ENCODE results near the gene AGBL5. TPM values are rescaled to one million over a fixed set of nuclear protein-coding genes. Genes with fewer than 3 reads are reported as not detected.

AGBL5 gene
- total RNA-seq, 2 experiments from 2014 or later = 12.9 to 14.1 TPM

- H3K27ac Mint-ChIP-seq = no peak overlapping the region
- intact Hi-C loops (cut with micrococcal nuclease) = no loop called here
- H3K4me1 Mint-ChIP-seq (ENCODE audit: low read depth) = peaks cover 11% of the 10 kb centered on the region
- no peak for DNase-seq
- peaks cover 6% of the 10 kb centered on the region for H3K36me3 Mint-ChIP-seq
- no peaks in the 10 kb centered on the region for H3K9me3 Mint-ChIP-seq
- H3K4me3 Mint-ChIP-seq = no peak overlapping the region
- ChIA-PET POLR2A (no interaction called here), CTCF (interaction anchor here (1.7 to 2.8 kb wide), 2 partner anchors 9 to 64 kb away, joined by 8 to 9 read pairs; no protein-coding TSS in a partner anchor)
- no peaks in the 10 kb centered on the region for H3K27me3 Mint-ChIP-seq
These were observed 26.1 kb upstream of the AGBL5 start for GRCh38 chr2:27025281-27025800.

GRCh38 chr2:27025861-27026851 lies 25.3 kb upstream of the AGBL5 start:
- no peak overlapping the region for H3K4me3 Mint-ChIP-seq
- intact Hi-C loops (cut with micrococcal nuclease) = no loop called here
- ChIA-PET POLR2A (no interaction called here), CTCF (interaction anchor here (0.7 to 2.8 kb wide), 3 partner anchors 10 to 67 kb away, joined by 3 to 9 read pairs (median 8); no protein-coding TSS in a partner anchor)
- peaks cover 8% of the 10 kb centered on the region for H3K36me3 Mint-ChIP-seq
- H3K27ac Mint-ChIP-seq = no peak overlapping the region
- DNase-seq = no peak
- H3K4me1 Mint-ChIP-seq (ENCODE audit: low read depth) = peaks cover 17% of the 10 kb centered on the region
- H3K9me3 Mint-ChIP-seq = no peaks in the 10 kb centered on the region
- H3K27me3 Mint-ChIP-seq = no peaks in the 10 kb centered on the region

GRCh38 chr2:27027211-27027651 lies 24.2 kb upstream of the AGBL5 start:
- Mint-ChIP-seq H3K36me3 (peaks cover 14% of the 10 kb centered on the region), H3K9me3 (no peaks in the 10 kb centered on the region)

GRCh38 chr2:27029051-27029450 lies 22.4 kb upstream of the AGBL5 start:
- no peak for DNase-seq
- H3K27me3 Mint-ChIP-seq = no peaks in the 10 kb centered on the region
- ChIA-PET CTCF (interaction anchor here (1.0 to 1.2 kb wide), 3 partner anchors 12 to 251 kb away, joined by 3 to 5 read pairs (median 3); no protein-coding TSS in a partner anchor), POLR2A (no interaction called here)
- intact Hi-C loops (cut with micrococcal nuclease) = no loop called here
- no peak overlapping the region for H3K4me3 Mint-ChIP-seq
- H3K27ac Mint-ChIP-seq = no peak overlapping the region
- H3K4me1 Mint-ChIP-seq (ENCODE audit: low read depth) = peaks cover 33% of the 10 kb centered on the region
- H3K36me3 Mint-ChIP-seq = peaks cover 12% of the 10 kb centered on the region
- no peaks in the 10 kb centered on the region for H3K9me3 Mint-ChIP-seq

More at GRCh38 chr2:27027211-27027651, 24.2 kb upstream of the AGBL5 start:
- Mint-ChIP-seq H3K4me3 (no peak overlapping the region), H3K27me3 (no peaks in the 10 kb centered on the region), H3K27ac (no peak overlapping the region), H3K4me1 (ENCODE audit: low read depth) (peaks cover 27% of the 10 kb centered on the region)
- CTCF ChIA-PET = interaction anchor here (0.7 kb wide), 1 partner anchor 68 kb away, joined by 3 read pairs; no protein-coding TSS in a partner anchor
- DNase-seq = no peak
- POLR2A ChIA-PET = no interaction called here
- intact Hi-C loops (cut with micrococcal nuclease) = no loop called here

DNA sequence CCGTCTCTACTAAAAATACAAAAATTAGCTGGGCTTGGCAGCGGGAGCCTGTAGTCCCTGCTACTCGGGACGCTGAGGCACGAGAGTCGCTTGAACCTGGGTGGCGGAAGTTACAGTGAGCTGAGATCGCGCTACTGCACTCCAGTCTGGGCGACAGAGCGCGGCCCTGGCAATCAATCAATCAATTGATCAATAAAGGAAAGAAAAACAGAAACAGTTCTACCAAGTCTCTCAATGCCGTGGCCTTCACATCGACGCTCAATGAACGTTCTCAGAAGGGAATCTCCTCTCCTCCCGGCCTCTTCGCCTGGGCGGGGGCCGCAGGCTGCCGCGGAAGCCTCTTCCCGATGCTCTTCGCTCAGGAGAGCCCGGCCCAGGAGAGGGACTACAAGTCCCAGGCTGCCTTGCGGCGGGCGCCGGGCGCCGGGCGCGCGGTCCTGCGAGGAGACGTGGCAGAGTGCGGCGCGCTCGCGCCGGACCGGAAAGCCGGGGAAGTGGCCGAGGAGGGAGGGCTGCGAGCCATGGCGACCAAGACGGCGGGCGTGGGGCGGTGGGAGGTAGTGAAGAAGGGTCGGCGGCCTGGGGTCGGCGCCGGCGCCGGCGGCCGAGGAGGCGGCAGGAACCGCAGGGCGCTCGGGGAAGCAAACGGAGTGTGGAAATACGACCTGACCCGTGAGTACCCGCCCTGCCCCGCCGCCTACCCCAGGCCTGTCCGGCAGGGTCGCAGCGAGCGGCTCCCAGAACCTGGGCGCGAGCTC lies 18.8 kb upstream of the AGBL5 start, which contains the start of gene TMEM214:
TMEM214 (plus strand) TSS at position 471 of the 758 bp plus-strand sequence; CDS start at position 522, 51 bp downstream.
- peak within 1 kb of the TSS; percentile 93 for H3K4me3 Mint-ChIP-seq
- no peaks in the 10 kb centered on the region for H3K27me3 Mint-ChIP-seq
- peak; percentile 89 for DNase-seq
- no peaks in the 10 kb centered on the region for H3K9me3 Mint-ChIP-seq
- H3K4me1 Mint-ChIP-seq (ENCODE audit: low read depth) = peaks cover 40% of the 10 kb centered on the region
- CTCF ChIA-PET = interaction anchor here (0.8 to 3.4 kb wide), 7 partner anchors 14 to 90 kb away, joined by 3 to 16 read pairs (median 3); partner anchors contain the start of genes AGBL5 and KHK
- H3K27ac Mint-ChIP-seq = peak within 1 kb of the TSS; percentile 78
- intact Hi-C loops (cut with micrococcal nuclease) = loop anchor here (1.0 to 2.0 kb wide), 3 partner anchors 18 to 550 kb away; partner anchors contain the start of gene ZNF512
- POLR2A ChIA-PET = interaction anchor here (1.0 to 3.0 kb wide), 4 partner anchors 17 to 337 kb away, joined by 3 to 14 read pairs (median 4); partner anchors contain the start of gene OST4
- H3K36me3 Mint-ChIP-seq = peaks cover 32% of the 10 kb centered on the region

DNA sequence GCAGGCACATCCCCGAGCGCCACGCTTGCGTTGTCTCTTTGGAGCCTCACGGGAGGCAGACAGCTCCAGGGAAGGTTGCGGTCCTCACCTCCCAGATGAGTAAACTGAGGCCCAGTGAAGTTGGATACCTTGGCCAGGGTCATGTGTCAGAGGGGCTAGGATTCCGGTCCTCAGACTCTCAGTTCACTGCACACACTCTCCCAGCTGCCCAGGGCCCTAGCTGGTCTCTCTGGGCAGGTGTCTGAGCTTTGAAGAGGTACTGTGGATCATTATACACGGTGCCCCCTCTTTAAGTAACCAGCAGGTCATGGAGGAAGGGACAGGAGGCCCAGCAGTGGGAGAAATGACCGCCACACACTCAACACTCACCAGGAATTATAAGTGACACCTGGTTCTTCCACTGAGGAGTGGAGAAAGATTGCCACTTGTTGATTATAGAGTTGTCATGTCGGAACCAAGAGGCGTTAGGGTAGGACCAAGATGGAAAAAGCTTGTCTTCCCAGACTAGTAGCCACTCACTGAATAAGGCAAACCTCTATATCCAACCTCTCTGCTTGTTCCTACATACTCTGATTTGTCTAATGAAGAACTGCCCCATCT lies 18.1 kb upstream of the AGBL5 start:
- H3K36me3 Mint-ChIP-seq = peaks cover 33% of the 10 kb centered on the region
- peak overlapping the region; percentile 78 for H3K27ac Mint-ChIP-seq
- peaks cover 40% of the 10 kb centered on the region for H3K4me1 Mint-ChIP-seq (ENCODE audit: low read depth)
- intact Hi-C loops (cut with micrococcal nuclease) = loop anchor here (2.0 kb wide), 1 partner anchor 549 kb away; the partner anchor contains the start of gene ZNF512
- no peaks in the 10 kb centered on the region for H3K27me3 Mint-ChIP-seq
- no peaks in the 10 kb centered on the region for H3K9me3 Mint-ChIP-seq
- DNase-seq = no peak
- peak overlapping the region; percentile 93 for H3K4me3 Mint-ChIP-seq
- ChIA-PET POLR2A (interaction anchor here (1.2 to 3.0 kb wide), 4 partner anchors 17 to 38 kb away, joined by 3 to 14 read pairs (median 4); partner anchors contain the start of gene OST4), CTCF (interaction anchor here (0.8 to 3.4 kb wide), 7 partner anchors 14 to 90 kb away, joined by 3 to 16 read pairs (median 3); partner anchors contain the start of genes AGBL5 and KHK)

GRCh38 chr2:27038012-27038411 lies 13.5 kb upstream of the AGBL5 start:
- intact Hi-C loops (cut with micrococcal nuclease) = no loop called here
- DNase-seq = no peak
- Mint-ChIP-seq H3K27ac (no peak overlapping the region), H3K4me3 (no peak overlapping the region), H3K9me3 (no peaks in the 10 kb centered on the region), H3K27me3 (no peaks in the 10 kb centered on the region), H3K4me1 (ENCODE audit: low read depth) (peaks cover 16% of the 10 kb centered on the region), H3K36me3 (peaks cover 51% of the 10 kb centered on the region)
- CTCF ChIA-PET = no interaction called here
- POLR2A ChIA-PET = no interaction called here

DNA sequence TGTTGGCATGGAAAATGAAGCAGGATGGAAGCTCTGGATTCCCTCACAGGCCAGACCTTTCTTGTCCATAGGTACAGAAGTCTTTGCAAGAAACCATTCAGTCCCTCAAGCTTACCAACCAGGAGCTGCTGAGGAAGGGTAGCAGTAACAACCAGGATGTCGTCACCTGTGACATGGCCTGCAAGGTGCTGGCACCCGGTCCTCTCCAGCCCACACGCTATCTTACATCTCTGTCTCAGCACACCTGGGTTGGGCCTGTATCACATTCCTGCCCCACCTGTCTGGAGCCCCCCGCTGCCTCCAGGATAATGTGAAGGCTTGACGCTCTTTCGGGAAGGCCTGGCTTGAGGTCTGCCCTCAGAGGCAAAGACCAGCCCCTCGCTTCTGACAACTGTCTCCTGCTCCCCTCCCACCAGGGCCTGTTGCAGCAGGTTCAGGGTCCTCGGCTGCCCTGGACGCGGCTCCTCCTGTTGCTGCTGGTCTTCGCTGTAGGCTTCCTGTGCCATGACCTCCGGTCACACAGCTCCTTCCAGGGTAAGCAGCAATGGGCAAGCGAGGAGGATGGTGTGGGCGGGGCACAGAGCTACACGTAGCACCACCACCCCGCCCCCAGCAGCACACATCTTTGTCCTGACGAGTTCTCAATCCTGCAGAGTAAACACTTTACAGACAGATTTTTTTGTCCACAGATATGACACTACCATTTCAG lies 12.7 kb upstream of the AGBL5 start:
- no peak overlapping the region for H3K27ac Mint-ChIP-seq
- no peaks in the 10 kb centered on the region for H3K27me3 Mint-ChIP-seq
- H3K9me3 Mint-ChIP-seq = no peaks in the 10 kb centered on the region
- H3K36me3 Mint-ChIP-seq = peaks cover 51% of the 10 kb centered on the region
- ChIA-PET POLR2A (no interaction called here), CTCF (interaction anchor here (0.5 to 1.7 kb wide), 2 partner anchors 22 to 330 kb away, joined by 3 to 5 read pairs; no protein-coding TSS in a partner anchor)
- H3K4me1 Mint-ChIP-seq (ENCODE audit: low read depth) = peaks cover 13% of the 10 kb centered on the region
- no peak overlapping the region for H3K4me3 Mint-ChIP-seq
- intact Hi-C loops (cut with micrococcal nuclease) = no loop called here
- DNase-seq = no peak

DNA sequence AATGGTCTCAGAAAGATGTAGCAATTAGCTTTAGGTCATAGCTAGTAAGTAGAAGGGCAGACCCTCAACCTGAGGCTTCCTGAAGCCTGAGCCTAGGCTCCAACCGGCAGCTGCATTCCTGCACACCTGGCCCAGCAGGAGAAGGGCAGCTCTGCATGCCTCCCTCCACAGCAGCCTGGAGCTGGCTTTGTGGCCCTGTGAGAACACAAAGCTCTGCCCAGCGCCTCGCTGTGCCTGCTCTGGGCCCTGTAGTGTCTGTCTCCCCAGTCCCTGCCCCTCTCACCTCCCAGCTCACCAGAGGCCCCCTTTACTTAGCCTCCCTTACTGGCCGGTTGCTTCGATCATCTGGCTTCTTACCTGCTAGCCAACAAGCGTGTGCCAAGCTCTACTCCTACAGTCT lies 12.0 kb upstream of the AGBL5 start:
- H3K27ac Mint-ChIP-seq = no peak overlapping the region
- intact Hi-C loops (cut with micrococcal nuclease) = no loop called here
- peaks cover 51% of the 10 kb centered on the region for H3K36me3 Mint-ChIP-seq
- CTCF ChIA-PET = interaction anchor here (0.5 to 1.7 kb wide), 3 partner anchors 11 to 331 kb away, joined by 3 to 5 read pairs (median 5); partner anchors contain the start of gene AGBL5
- no peaks in the 10 kb centered on the region for H3K27me3 Mint-ChIP-seq
- POLR2A ChIA-PET = no interaction called here
- no peak overlapping the region for H3K4me3 Mint-ChIP-seq
- H3K4me1 Mint-ChIP-seq (ENCODE audit: low read depth) = peaks cover 7% of the 10 kb centered on the region
- no peaks in the 10 kb centered on the region for H3K9me3 Mint-ChIP-seq
- no peak for DNase-seq

DNA sequence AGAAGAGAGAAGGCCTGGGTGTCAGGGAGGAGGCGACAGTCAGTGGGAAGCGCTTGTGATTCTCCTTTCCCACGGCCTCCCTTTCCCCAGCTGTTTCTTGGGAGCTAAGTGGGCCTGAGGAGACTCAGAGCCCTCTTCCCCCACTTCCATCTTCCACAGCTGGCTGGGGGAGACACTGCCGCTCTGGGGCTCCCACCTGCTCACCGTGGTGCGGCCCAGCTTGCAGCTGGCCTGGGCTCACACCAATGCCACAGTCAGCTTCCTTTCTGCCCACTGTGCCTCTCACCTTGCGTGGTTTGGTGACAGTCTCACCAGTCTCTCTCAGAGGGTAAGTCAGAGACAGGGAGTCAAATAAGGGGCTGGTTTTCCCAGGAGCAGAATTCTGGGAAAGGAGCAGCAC lies 11.6 kb upstream of the AGBL5 start:
- H3K27ac Mint-ChIP-seq = no peak overlapping the region

More for the DNA sequence above, 11.6 kb upstream of the AGBL5 start:
- intact Hi-C loops (cut with micrococcal nuclease) = no loop called here
- Mint-ChIP-seq H3K36me3 (peaks cover 54% of the 10 kb centered on the region), H3K4me1 (ENCODE audit: low read depth) (peaks cover 7% of the 10 kb centered on the region), H3K4me3 (no peak overlapping the region), H3K27me3 (no peaks in the 10 kb centered on the region), H3K9me3 (no peaks in the 10 kb centered on the region)
- ChIA-PET CTCF (interaction anchor here (1.1 to 1.7 kb wide), 2 partner anchors 11 to 23 kb away, joined by 5 read pairs; partner anchors contain the start of gene AGBL5), POLR2A (no interaction called here)
- no peak for DNase-seq

Measured in activated CD4-positive, alpha-beta memory T cell treated with anti-CD3 and anti-CD28 coated beads for 36 hours (primary cell).